Muscle of leg (tissue), 16 donors: ENCODE results near the gene ITGA8. TPM values are rescaled to one million over a fixed set of nuclear protein-coding genes. Genes with fewer than 3 reads are reported as not detected.
"Not testable (repeated sequence)": the region's sequence is repeated elsewhere in the genome, so short reads cannot be mapped to it uniquely, and the experiment has no call there.

Experiments used
- DNase-seq: peaks from one replicate; pipeline ENCODE4 v3.0.0; 2013
- H3K27ac ChIP-seq: one replicate; pipeline ENCODE4 v1.5.1; 2013; ENCODE audit warnings: mild to moderate bottlenecking, low read length, control low read depth
- H3K27me3 ChIP-seq: one replicate; pipeline ENCODE4 v1.6.1; 2013; ENCODE audit warnings: low read length; ENCODE audit not compliant: control insufficient read depth, insufficient read depth
- H3K36me3 ChIP-seq: one replicate; pipeline ENCODE4 v1.6.1; 2013; ENCODE audit warnings: low read length; ENCODE audit not compliant: control insufficient read depth, insufficient read depth
- H3K4me1 ChIP-seq: one replicate; pipeline ENCODE4 v1.6.1; 2013; ENCODE audit warnings: low read length; ENCODE audit not compliant: control insufficient read depth, insufficient read depth
- H3K4me3 ChIP-seq: one replicate; pipeline ENCODE4 v1.5.1; 2013; ENCODE audit warnings: low read length, control low read depth
- H3K9me3 ChIP-seq: replicated peaks from 2 replicates; pipeline ENCODE4 v1.6.1; 2013; ENCODE audit warnings: low read depth, low read length; ENCODE audit not compliant: control insufficient read depth
- WGBS: methylation state at CpG from one replicate; pipeline ENCODE4 v1.1.5; 2013; ENCODE audit warnings: missing lambda C conversion rate; ENCODE audit not compliant: insufficient coverage; 5-methylcytosine and 5-hydroxymethylcytosine counted together
- long read RNA-seq, 11 donors: transcript quantifications; one replicate each; lab custom pipeline, GENCODE V29; 2026
- polyA plus RNA-seq, 8 donors: library from polyadenylated mRNA; unstranded; fragments of 120-200 nt; gene quantifications; one replicate each; pipeline versions ENCODE4 v1.2.1 to v1.2.3, GENCODE V29; 2013; ENCODE audit warnings: inconsistent platforms in 1 of 8, low replicate concordance in 1 of 8; ENCODE audit not compliant: insufficient read length in 8 of 8, insufficient read depth in 1 of 8
- total RNA-seq: library from RNA; stranded (reverse); fragments of 120-200 nt; gene quantifications from one replicate; pipeline ENCODE4 v1.2.4, GENCODE V29; 2013

The ITGA8 gene
- total RNA-seq (8.4 TPM), polyA plus RNA-seq (10 to 100 TPM in 1 of 8 donors, 1 to 10 TPM in 7; 6.2 to 10.4 (median 7.5) TPM)
- long read RNA-seq, donor 1, result 0 reads
- long read RNA-seq, donor 2, result 0 reads
- long read RNA-seq, donor 3, full-length matches to known transcripts, result 1 of 1 reads
- long read RNA-seq, donor 3, partial matches to known transcripts, result 0 of 1 reads
- long read RNA-seq, donor 3, other reads (novel, unspliced or antisense), result 0 of 1 reads
- long read RNA-seq, donor 4, result 0 reads
- long read RNA-seq, donor 5, result 0 reads
- long read RNA-seq, donor 6, result 0 reads
- long read RNA-seq, donor 7, result 0 reads
- long read RNA-seq, donor 8, result 0 reads
- long read RNA-seq, donor 9, result 0 reads
- long read RNA-seq, donor 10, full-length matches to known transcripts, result 1 of 1 reads
- long read RNA-seq, donor 10, partial matches to known transcripts, result 0 of 1 reads
- long read RNA-seq, donor 10, other reads (novel, unspliced or antisense), result 0 of 1 reads
- long read RNA-seq, donor 11, full-length matches to known transcripts, result 3 of 3 reads
- long read RNA-seq, donor 11, partial matches to known transcripts, result 0 of 3 reads
- long read RNA-seq, donor 11, other reads (novel, unspliced or antisense), result 0 of 3 reads

DNA sequence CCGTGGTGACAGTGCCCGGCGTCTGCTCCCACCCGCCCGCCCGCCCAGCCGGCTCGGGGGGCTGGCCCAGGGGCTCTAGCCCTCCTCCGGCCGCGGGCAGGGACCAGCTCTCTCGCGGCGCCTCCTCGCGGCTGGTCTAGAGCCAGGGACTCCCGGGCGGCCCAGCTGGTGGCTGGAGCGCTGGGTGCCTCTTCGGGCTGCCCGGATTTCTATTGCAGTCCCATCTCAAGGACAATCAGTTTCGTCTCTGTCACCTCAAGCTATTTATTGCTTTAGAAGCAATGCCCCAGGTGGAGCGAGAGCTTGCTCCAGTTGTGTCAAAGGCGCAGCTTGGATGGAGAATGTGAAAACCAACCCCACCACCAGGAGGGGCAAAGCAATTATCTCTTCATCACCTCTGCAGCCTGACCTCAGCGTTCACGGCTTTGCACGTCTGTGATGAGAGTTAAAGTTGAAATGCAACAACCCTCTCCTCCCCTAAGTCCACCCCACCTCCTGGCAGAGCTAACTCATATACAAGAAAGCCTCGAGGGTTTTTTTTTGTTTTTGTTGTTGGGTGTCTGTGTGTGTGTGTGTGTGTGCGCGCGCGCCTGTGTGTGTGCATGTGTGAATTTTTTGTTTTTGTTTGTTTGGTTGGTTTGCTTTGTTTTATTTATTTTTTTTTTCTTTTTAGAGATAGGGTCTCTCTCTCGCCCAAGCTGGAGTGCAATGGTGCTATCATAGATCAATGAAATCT, at the start of gene ITGA8:
ITGA8 (minus strand) TSS at position 24 of the 736 bp plus-strand sequence. CDS start 151 bp downstream, outside the sequence.
- H3K9me3 ChIP-seq, result no peaks in the 10 kb centered on the region
- H3K36me3 ChIP-seq, result no peaks in the 10 kb centered on the region
- peaks cover 10% of the 10 kb centered on the region for H3K4me1 ChIP-seq
- under 1% methylated on average over 12 of the region's 33 CpGs for WGBS
- peak; percentile 75 for DNase-seq
- peak within 1 kb of the TSS; percentile 38 for H3K4me3 ChIP-seq
- H3K27ac ChIP-seq, result peak within 1 kb of the TSS; percentile 45
- peaks cover 17% of the 10 kb centered on the region for H3K27me3 ChIP-seq

DNA sequence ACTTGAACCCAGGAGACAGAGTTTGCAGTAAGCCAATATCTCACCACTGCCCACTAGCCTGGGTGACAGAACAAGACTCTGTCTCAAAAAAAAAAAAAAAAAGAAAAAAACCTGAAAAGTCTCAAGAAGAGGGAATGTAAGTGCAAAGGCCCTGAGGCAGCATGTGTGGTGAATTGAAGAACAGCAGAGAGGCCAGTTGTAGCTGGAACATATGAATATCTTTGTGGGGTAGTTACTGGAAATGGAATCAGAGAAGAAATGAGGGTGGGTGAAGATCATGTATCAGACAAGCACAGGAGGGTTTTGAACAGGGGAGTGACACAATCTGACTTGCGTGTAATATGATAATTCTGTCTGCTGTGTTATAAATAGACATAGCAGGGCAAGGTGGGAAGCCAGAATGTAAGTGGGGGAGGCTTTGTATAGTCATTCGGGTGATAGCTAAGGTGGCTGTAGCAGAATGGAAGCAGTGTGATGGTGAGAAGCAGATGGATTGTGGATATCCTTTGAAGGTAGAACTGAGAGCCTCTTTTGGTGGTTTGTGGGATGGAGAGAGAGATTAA, 45.3 kb upstream of the ITGA8 start:
- Histone ChIP-seq H3K4me3 (no peak overlapping the region), H3K27ac (no peak overlapping the region), H3K36me3 (no peaks in the 10 kb centered on the region), H3K27me3 (no peaks in the 10 kb centered on the region), H3K4me1 (peaks cover 5% of the 10 kb centered on the region), H3K9me3 (no peaks in the 10 kb centered on the region)
- whole genome bisulfite sequencing, result 90% methylated on average over 2 of the region's 2 CpGs
- no peak for DNase-seq

DNA sequence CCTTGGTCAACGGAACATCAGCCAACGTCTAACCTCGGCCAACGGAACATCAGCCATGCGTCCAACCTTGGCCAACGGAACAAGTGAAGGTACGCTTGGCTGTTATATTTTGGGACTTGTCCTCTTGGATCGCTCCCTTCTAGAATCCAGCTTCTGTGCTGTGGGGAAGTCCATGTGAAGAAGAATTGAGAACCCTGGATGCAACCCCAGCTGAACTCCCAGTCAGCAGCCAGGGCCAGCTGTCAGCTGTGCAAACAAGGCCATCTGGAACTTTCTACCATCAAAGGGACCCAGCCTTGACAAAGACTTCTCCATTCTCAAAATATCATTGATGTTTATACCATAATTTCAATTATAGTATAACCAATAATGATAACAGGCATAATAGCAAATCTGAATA, 43.3 kb upstream of the ITGA8 start:
- H3K9me3 ChIP-seq, result no peaks in the 10 kb centered on the region
- no peak overlapping the region for H3K27ac ChIP-seq
- H3K4me1 ChIP-seq, result peaks cover 5% of the 10 kb centered on the region
- no peaks in the 10 kb centered on the region for H3K36me3 ChIP-seq
- peak; percentile 54 for DNase-seq
- no peaks in the 10 kb centered on the region for H3K27me3 ChIP-seq
- WGBS, result 100% methylated on average over 1 of the region's 8 CpGs
- H3K4me3 ChIP-seq, result no peak overlapping the region

DNA sequence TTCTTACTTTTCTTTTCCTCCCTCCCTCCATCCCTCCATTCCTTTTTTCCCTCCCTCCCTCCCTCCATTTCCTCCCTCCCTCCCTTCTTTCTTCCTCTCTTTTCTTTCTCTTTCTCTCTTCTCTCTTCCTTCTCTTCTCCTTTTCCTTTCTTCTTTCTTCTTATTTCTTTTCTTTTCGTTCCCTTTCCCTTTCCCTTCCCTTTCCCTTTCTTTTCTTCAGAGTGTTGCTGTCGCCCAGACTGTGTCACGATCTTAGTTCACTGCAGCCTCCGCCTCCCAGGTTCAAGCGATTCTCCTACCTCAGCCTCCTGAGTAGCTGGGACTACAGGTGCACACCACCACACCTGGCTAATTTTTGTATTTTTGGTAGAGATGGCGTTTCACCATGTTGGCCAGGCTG, 42.5 kb upstream of the ITGA8 start:
- WGBS, result no CpG with 5 or more reads among the region's 6 CpGs

DNA sequence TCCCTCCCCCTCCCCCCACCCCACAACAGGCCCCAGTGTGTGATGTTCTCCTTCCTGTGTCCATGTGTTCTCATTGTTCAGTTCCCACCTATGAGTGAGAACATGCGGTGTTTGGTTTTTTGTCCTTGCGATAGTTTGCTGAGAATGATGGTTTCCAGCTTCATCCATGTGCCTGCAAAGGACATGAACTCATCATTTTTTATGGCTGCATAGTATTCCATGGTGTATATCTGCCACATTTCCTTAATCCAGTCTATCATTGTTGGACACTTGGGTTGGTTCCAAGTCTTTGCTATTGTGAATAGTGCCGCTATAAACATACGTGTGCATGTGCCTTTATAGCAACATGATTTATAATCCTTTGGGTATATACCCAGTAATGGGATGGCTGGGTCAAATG, 41.5 kb upstream of the ITGA8 start:
- H3K9me3 ChIP-seq, H3K27ac ChIP-seq, DNase-seq, H3K4me1 ChIP-seq, H3K27me3 ChIP-seq, H3K4me3 ChIP-seq, H3K36me3 ChIP-seq: not testable (repeated sequence)
- no CpG with 5 or more reads among the region's 4 CpGs for WGBS

More for the DNA sequence above, 42.5 kb upstream of the ITGA8 start:
- not testable (repeated sequence) for H3K36me3 ChIP-seq, DNase-seq, H3K27ac ChIP-seq, H3K4me3 ChIP-seq, H3K9me3 ChIP-seq, H3K27me3 ChIP-seq, H3K4me1 ChIP-seq

DNA sequence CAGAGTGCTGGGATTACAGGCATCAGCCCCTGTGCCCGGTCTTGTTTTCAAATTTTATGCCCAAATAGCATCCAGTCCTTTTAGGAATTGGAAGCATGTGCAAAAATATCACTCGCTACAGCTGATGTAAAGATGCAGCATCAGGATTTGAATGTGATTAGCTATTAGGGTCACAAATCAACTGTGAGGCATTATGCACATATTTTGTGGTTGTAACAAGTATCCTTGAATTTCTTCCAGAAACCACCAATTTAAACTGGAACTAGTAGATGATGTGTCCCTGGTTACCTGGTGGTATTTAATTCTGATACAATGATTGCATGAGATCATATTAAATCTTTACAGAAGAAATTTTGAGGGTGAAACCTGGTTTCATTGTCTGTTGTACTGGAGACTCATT, 41.0 kb upstream of the ITGA8 start:
- WGBS, result 100% methylated on average over 1 of the region's 2 CpGs
- no peak overlapping the region for H3K4me3 ChIP-seq
- H3K36me3 ChIP-seq, result no peaks in the 10 kb centered on the region
- no peak overlapping the region for H3K27ac ChIP-seq
- H3K27me3 ChIP-seq, result no peaks in the 10 kb centered on the region
- H3K4me1 ChIP-seq, result peaks cover 5% of the 10 kb centered on the region
- DNase-seq, result no peak
- no peaks in the 10 kb centered on the region for H3K9me3 ChIP-seq

DNA sequence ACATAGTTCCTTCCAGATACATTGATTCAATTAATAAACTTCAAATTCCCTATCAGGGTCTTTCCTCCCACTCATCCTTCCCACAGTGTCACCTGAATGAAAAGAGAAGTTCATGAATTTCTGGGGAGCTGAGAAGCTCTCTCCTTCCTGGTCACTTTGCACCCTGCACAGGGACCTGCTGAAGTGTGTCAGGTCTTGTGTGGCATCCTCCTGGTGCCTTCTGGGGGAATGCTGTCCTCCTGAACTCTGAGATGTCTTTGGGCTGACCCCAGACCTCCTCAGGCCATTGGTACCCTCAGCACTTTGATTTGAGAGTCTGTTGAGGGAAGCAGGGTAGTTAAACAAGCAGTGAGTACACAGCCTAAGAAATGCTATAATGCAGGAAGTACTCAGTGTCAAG, 39.5 kb upstream of the ITGA8 start:
- DNase-seq, result no peak
- Histone ChIP-seq H3K4me3 (no peak overlapping the region), H3K27me3 (no peaks in the 10 kb centered on the region), H3K36me3 (no peaks in the 10 kb centered on the region), H3K27ac (no peak overlapping the region), H3K9me3 (no peaks in the 10 kb centered on the region), H3K4me1 (peaks cover 5% of the 10 kb centered on the region)

DNA sequence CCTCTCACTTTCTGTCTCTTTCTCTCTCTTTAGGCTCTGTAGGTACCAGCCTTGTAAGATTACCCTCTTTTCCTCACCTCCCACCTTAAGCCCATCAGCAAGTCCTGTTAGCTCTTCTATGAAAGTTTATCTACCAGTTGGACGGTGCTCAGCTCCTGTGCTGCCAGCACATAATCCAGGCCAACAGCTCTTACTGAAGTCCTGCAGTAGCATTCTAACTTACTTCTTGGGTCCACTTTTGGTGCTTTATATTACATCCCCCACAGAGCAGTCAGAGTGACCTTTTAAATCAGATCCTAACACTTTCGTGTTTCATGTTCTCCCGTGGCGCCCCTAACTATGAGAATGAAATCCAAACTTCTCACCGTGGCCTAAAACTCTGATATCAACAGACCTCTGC, 38.9 kb upstream of the ITGA8 start:
- Histone ChIP-seq H3K27ac (no peak overlapping the region), H3K4me1 (peaks cover 5% of the 10 kb centered on the region), H3K9me3 (no peaks in the 10 kb centered on the region), H3K27me3 (no peaks in the 10 kb centered on the region), H3K4me3 (no peak overlapping the region), H3K36me3 (no peaks in the 10 kb centered on the region)
- DNase-seq, result no peak
- WGBS, result 79% methylated on average over 4 of the region's 5 CpGs

DNA sequence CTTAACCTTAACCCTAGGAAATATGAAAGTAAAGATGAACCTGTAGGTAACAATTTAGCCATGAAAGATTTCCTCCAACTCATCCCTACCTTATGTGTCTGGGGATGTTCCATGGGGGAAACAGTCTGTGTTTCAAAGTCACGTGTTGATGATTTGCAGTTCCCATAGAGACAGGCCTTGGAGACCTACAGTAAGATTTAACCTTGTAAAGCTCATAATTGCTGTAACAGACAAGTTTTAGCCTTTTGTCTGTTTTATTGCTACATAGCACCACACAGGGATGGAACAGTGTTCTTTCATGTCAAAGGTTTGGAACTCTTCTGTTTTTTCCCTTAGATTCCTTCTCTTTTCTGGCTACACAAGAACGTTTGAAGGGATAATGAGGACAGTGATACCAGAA, 35.2 kb upstream of the ITGA8 start:
- no CpG with 5 or more reads among the region's 2 CpGs for WGBS
- peak; percentile 86 for DNase-seq
- peaks cover 9% of the 10 kb centered on the region for H3K4me1 ChIP-seq
- no peaks in the 10 kb centered on the region for H3K27me3 ChIP-seq
- H3K4me3 ChIP-seq, result no peak overlapping the region
- H3K9me3 ChIP-seq, result no peaks in the 10 kb centered on the region
- H3K36me3 ChIP-seq, result no peaks in the 10 kb centered on the region
- no peak overlapping the region for H3K27ac ChIP-seq

DNA sequence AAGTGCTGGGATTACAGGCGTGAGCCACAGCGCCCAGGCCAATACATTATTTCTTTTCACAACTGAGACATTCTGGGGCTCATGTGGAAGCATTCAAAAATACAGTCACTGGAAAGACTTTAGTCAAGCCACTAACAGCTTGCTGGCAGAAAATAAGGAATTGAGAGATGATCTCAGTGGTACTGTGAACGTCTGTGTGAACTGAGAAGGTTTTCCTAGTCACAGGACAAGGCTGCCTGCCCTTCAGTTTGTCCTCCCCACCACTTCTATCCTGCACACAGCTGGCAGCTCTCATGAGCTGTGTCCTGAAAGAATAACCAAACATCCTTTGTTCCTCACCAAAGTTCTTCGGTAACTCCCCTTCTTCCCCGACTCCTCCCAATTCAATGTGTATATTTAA, 31.3 kb upstream of the ITGA8 start:
- no peaks in the 10 kb centered on the region for H3K27me3 ChIP-seq
- no peak overlapping the region for H3K4me3 ChIP-seq
- H3K9me3 ChIP-seq, result no peaks in the 10 kb centered on the region
- H3K36me3 ChIP-seq, result no peaks in the 10 kb centered on the region
- H3K27ac ChIP-seq, result peak overlapping the region; percentile 57
- peaks cover 35% of the 10 kb centered on the region for H3K4me1 ChIP-seq
- 33% methylated on average over 1 of the region's 5 CpGs for WGBS
- peak; percentile 91 for DNase-seq
